Measurements from ENCODE around the gene CCDC169.

- no peak for TF ChIP-seq YY1 (IDR thresholded peaks at IDR 0.05; ENCODE audit: insufficient read depth, insufficient read length)
- TF ChIP-seq SUZ12 (IDR thresholded peaks at IDR 0.05; ENCODE audit: extremely low read depth, insufficient read depth, insufficient read length) = no peak
Measured at GRCh38 chr13:36346222-36347083, 48.8 kb upstream of the CCDC169 start, which contains the start of gene SPART.
